ENCODE data around the gene SMIM35.
"Not testable (repeated sequence)": the region's sequence is repeated elsewhere in the genome, so short reads cannot be mapped to it uniquely, and the experiment has no call there.

Gene SMIM35

GRCh38 chr11:118027694-118028093 is 59.1 kb downstream of the SMIM35 start:
- DNase-seq (ENCODE audit: low read depth), result no peak

- no peak for DNase-seq (ENCODE audit: low read depth)
Observed at GRCh38 chr11:118021146-118021545, 65.6 kb downstream of the SMIM35 start.

- no peak for DNase-seq (ENCODE audit: low read depth)
Observed at GRCh38 chr11:118018401-118018800, 68.4 kb downstream of the SMIM35 start.

GRCh38 chr11:118017631-118018315 is 69.0 kb downstream of the SMIM35 start:
- DNase-seq (ENCODE audit: low read depth), result no peak

DNA sequence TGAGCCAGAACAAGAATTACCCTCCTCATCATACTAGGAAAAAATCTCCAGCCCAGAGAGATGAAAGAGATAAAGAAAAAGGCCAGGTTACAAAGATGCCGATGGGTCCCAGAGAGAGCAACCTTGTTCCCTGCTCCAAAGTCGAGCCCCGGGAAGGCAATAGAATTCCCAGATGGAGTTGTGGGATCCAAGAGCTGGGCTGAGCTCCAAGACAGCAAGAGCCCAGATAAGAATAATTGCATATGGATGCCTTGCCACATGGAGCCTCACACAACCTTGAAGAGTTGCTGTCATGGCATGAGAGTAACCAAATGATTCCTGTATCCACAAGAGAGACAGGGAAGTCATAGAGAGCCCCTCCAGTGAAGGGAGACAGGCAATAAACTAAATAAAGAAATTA is 69.7 kb downstream of the SMIM35 start:
- no peak for DNase-seq (ENCODE audit: low read depth)

DNA sequence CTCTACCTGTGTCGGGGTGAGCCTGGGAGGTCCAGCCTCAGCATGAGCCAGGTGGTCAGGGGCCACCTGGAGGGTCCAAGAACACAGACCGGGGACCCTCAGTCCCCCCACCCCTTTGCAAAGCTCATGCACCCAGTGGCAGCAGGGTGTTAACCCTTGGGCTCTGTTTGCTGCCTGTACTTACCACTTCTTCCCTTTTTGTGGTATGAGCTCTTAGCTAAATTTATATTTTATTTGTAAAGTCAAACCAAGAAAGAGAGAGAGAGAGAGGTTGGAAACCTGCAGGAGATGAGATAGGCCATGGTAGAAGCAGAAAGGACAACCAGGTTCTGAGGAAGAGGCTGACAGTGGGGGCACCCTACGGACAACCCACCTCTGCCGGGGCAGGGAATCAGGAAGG is 70.7 kb downstream of the SMIM35 start:
- DNase-seq (ENCODE audit: low read depth), result no peak

DNA sequence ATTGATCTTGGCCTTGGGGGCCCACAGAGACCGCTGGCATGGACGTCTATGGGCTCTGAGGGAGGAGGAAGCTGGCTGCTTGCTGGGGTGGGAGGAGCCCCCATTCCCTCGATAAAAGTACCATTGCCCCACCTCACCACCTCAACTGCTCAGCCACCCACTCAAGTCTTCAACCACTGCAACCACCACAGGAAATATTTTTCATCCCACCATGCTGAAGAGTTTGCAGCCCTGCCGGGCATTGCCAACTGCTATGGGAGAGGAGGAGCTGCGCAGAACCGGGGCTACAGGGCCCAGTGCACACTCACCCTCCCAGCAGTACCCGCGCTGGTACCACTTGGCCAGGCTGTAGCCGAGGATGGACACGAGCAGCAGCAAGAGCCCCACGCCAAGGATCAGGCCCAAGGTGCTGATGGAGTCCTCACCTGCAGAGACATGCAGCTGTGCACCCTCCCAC is 71.3 kb downstream of the SMIM35 start:
- DNase-seq (ENCODE audit: low read depth), result no peak

DNA sequence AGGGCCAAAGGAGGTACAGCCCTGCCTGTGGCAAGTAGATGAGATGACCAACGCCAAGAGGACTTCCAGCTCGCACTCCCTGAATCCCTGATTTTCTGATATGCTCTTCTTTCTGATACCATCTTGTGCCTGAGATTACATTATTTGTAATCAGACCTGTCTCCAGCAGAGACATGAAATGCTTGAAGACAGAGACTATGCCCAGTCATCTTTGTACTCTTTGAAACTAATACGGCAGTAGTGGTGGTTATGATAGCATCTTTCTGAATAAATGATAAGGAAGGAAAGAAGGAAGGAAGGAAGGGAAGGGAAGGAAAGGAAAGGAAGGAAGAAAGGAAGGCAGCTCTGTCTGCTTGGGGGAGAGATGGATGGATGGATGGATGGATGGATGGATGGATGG is 72.7 kb downstream of the SMIM35 start:
- DNase-seq (ENCODE audit: low read depth), result no peak

DNA sequence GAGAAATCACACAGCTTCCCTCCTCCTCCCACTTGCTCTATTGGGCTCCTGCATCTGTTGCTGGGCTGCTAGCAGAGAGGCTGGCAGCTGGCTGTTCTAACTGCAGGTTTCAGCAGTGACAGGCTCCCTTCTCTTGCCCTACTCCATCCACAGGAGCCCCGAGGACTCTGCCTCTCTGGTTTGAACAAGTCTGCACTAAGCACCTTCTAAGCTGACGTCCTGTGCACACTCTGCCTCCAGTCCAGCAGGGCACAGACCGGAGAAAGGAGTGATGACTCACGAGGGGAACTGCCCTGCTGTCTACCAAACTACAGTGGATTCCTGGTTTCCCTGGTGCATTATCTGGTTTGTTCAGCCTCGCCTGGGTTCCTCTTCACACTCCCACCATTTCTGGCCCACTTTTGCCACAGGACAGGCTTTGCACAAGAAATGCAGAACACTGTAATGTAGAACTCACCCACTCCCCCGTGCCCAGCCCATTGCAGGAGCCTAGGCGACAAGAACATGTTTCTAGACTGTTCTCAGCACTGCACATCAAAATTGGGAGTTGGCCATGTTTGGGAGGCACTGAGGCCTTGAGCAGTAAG is 74.6 kb downstream of the SMIM35 start:
- DNase-seq (ENCODE audit: low read depth), result peak; percentile 35

DNA sequence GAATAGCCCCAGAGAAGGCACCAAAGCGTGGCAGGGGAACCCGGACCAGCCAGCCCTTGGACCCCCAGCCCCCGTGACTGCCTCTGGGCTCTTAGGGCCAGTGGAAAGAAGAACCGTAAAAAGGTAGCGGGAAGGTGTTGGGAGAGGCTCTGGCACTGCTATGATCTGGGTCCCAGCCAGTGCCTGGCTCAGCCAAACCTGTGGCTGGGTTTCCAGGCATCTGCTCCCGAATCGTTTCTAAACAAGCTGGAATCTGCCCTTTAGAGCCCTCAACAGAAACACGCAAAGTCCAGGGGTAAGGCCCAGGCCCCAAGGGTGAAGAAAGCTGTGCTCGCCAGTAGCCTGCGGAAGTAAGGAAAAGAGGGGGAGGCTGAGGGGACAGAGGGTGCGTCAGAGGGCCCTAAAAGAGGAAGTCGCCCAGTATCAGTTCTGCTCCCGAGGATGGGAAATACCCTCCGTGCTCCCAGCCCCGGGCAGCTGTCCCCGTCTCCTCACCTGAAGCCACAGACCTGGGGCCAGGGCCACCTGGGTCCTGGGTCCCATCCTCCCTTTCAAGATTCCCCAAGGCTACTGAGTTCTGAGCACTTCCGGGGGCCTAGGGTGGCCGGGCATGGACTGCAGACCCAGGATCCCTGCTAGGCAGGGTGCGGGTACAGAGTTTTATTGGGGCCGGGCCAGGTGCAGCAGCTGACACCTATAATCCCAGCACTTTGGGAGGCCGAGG is 75.9 kb downstream of the SMIM35 start:
- no peak for DNase-seq (ENCODE audit: low read depth)

- DNase-seq (ENCODE audit: low read depth), result no peak
Observed at GRCh38 chr11:118009864-118010737, 76.7 kb downstream of the SMIM35 start.

DNA sequence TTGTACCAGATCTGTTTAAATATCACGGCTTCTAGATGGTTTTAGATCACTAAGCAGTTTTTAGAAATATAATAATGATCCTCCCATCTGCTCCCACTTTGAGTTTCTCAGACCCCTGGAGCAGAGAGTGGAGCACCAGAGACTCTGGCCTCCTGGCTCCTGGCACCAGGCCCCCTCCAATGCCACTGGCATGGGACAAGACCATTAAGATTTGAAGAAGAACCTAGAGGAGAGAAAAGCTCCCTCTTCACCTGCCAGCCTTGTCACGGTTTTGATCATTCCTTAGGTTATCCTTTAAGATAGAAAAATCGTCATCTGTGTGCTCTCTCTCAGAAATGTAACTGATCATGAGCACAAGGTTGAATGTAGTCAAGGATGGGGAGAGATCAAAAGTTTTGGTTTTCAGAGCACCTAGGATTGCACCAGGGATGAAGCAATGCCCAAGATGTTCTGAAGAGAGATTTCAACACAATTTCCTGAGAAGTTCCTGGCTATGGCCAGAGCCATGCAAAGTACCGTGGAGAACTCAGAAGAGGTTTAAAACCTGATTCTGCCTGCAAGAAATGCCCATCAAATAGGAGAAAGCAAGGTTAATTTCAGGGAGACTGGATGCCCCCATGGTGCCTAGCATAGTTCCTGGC is 78.4 kb downstream of the SMIM35 start:
- no peak for DNase-seq (ENCODE audit: low read depth)

GRCh38 chr11:118007563-118008270 is 79.0 kb downstream of the SMIM35 start:
- DNase-seq (ENCODE audit: low read depth), result not testable (repeated sequence)

DNA sequence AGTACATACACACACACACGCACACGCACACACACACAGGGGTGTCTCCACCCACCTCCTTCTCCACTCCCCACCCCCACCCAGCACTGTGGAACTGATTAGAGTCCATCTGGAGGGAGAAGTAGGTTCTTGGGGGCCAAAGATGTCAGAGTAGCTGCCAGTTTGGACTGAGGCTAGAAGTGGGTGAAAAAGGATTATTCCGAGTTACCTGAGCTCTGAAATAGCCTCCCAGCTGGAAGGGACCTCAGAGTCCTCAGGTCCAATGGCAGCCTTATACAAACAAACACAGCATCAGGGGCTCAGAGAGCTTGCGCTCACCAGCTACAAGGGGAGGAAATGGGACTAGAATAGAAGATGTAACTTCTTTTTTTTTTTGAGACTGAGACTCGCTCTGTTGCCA is 79.7 kb downstream of the SMIM35 start:
- no peak for DNase-seq (ENCODE audit: low read depth)

- no peak for DNase-seq (ENCODE audit: low read depth)
Observed at GRCh38 chr11:118006153-118006534, 80.6 kb downstream of the SMIM35 start.

GRCh38 chr11:118005224-118006152 is 81.3 kb downstream of the SMIM35 start:
- no peak for DNase-seq (ENCODE audit: low read depth)

DNA sequence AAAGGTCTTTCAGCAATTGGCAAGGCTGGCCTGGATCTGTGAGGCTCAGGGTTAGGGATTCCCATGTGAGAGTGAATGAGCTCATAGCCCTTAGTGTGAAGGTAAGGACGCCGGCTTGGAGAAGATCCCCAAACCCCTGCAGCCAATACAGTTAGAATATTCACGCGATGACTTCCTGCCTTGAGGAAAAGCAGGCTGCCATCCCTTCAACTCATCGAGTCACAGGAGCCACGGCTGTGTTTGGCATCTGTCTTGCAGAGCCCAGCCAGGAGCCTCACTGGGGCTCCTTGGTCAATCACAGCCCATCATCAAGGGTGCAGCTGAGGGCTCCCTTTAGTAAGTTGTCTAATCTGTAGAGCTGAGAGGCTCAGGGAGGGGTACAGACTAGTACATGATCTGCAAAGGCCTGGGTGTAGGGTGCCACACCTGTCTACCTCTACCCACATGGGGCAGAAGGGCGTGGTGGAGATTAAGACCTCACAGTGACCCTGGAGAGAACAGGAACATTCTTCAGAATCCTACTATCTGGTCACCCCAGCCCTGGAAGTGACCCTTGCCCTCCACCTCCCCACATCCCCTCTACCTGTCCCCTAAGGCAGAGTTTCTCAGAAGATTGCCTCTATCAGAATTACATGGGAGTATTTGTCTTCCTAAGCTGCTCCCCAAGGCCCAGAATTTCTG is 82.1 kb downstream of the SMIM35 start:
- no peak for DNase-seq (ENCODE audit: low read depth)

GRCh38 chr11:118003456-118003855 is 83.3 kb downstream of the SMIM35 start:
- no peak for DNase-seq (ENCODE audit: low read depth)
